PFSK-1 (cell line): ENCODE data around the gene LRRC4B.

Experiments used
- POLR2AphosphoS5 ChIP-seq: IDR thresholded peaks from 2 replicates; pipeline ENCODE4 v1.6.1; 2012; ENCODE audit warnings: low read depth, mild to moderate bottlenecking, control low read depth, low read length, moderate library complexity
- TF ChIP-seq, protein P1 (sequence below), 2 experiments: IDR thresholded peaks; 2 replicates each; pipeline versions ENCODE4 v1.6.1 to v1.8.0; 2011 to 2012; ENCODE audit warnings: low read depth in 2 of 2, low read length in 2 of 2, control low read depth in 1 of 2, inconsistent platforms in 1 of 2, mild to moderate bottlenecking in 1 of 2, moderate library complexity in 1 of 2; ENCODE audit not compliant: insufficient read depth in 1 of 2

DNA sequence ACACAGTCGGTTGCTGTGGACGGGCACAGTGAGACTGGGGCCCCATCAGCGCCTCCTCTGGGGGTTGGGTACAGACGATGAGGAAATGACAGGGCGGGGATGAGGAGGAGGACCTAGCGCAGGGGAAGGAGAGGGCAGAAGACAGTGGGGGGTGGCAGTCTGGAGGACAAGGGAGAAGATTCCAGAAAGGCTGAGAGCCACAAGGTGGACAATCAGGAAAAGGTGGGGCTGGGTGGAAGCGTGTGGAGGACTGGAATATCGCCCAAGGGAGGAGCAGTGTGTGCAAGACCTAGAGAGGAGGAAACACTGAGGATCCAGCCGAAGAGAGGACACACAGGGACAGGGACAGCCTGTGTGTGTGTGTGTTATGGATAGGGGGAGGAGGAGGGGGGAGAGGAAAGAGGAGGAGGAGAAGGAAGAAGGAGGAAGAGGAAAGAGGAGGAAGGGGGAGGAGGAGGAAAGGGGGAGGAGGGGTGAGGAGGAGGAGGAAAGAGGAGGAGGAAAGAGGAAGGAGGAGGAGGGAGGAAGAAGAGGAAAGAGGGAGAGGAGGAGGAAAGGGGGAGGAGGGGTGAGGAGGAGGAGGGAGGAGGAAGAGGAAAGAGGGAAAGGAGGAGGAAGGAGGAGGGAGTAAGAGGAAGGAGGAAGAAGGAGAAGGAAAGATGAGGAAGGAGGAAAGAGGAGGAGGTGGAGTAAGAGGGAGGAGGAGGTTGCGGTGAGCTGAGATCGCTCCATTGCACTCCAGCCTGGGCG is 75.8 kb downstream of the LRRC4B start:
- TF ChIP-seq, protein P1, sequence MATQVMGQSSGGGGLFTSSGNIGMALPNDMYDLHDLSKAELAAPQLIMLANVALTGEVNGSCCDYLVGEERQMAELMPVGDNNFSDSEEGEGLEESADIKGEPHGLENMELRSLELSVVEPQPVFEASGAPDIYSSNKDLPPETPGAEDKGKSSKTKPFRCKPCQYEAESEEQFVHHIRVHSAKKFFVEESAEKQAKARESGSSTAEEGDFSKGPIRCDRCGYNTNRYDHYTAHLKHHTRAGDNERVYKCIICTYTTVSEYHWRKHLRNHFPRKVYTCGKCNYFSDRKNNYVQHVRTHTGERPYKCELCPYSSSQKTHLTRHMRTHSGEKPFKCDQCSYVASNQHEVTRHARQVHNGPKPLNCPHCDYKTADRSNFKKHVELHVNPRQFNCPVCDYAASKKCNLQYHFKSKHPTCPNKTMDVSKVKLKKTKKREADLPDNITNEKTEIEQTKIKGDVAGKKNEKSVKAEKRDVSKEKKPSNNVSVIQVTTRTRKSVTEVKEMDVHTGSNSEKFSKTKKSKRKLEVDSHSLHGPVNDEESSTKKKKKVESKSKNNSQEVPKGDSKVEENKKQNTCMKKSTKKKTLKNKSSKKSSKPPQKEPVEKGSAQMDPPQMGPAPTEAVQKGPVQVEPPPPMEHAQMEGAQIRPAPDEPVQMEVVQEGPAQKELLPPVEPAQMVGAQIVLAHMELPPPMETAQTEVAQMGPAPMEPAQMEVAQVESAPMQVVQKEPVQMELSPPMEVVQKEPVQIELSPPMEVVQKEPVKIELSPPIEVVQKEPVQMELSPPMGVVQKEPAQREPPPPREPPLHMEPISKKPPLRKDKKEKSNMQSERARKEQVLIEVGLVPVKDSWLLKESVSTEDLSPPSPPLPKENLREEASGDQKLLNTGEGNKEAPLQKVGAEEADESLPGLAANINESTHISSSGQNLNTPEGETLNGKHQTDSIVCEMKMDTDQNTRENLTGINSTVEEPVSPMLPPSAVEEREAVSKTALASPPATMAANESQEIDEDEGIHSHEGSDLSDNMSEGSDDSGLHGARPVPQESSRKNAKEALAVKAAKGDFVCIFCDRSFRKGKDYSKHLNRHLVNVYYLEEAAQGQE (IDR thresholded peaks at IDR 0.05; ENCODE audit: insufficient read depth in 1 of 2, low read depth in 2 of 2, low read length in 2 of 2), result no peak
- TF ChIP-seq POLR2AphosphoS5, result no peak
